Fibroblast of peridontal ligament (primary cell): ENCODE data around the gene ATP9A.
A peak's percentile ranks its signal among the peaks of the same experiment; 100 is the strongest.

Experiments used
- DNase-seq: peaks from one replicate; pipeline ENCODE4 v3.0.0-alpha.2; 2010; ENCODE audit errors: extremely low read depth

Gene ATP9A

DNA sequence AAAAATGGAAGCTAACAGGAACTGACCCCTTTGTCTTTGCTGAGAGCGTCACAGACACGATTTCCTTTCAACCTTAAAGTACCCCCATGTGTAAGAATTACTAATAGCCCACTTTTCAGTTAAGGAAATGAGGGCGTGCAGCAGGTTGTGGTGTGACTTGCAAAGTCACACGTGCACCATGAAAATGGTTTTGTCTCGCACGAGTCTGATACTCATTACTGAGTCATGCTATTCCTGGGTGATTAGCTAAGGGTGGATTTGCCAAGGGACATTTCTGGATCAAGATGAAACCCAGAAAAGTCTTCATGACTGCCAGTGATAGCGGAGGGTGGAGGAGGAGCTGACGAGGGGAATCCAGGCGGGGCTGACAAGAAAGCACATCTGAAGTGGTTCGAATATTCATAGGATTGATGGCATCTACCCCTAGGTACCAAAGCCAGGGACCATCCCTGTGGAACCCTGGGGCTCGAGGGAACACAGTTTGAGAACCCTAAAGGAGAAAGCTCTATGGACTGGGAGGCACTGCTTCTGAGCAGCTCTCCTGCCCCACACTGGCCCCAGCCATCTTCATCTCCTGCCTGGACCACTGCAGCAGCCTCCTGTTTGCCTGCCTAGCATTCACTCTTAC lies 213.5 kb downstream of the ATP9A start:
- DNase-seq: peak; percentile 18

DNA sequence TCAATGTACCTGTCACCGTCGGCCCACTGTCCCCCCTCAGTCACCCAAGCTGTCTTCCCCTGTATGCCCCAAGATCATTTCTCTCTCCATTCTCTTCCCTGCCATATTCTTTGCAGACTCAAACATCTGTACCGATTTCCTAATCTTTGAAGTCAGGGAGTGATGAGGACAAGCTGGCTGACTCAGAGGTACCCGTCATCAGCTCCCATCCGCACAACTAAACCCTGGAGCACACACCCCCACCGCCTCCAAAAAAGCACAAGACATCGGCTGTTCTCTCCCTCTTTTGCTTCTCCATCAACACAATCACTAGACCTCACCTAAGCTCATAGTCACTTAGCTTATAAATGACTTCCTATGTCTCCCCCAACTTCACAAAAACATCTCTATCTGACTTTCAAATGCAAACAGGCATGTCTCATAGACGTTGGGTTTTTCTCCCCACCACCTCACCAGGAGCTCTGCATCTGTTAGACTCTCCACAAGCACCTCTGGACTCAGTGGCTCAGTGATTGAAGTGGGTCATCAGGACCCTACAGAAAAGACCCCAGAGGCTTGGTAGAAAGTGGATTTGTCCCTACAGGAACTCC lies 214.2 kb downstream of the ATP9A start:
- DNase-seq: no peak

DNA sequence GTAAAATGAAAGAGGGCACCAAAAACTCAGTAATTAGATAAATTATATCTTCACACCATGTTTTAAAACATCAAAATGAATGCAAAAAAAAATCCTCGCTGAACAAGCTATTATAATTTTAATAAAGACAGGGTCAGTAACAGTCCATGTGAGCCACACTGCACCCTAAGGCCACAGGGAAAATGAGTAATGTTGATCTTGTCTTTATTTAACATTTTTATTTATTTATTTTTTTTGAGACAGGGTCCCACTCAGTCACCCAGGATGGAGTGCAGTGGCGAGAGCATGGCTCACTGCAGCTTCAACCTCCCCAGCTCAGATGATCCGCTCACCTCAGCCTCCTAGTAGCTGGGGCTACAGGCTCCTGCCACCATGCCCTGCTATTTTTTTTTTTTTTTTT lies 217.0 kb downstream of the ATP9A start:
- DNase-seq: no peak

DNA sequence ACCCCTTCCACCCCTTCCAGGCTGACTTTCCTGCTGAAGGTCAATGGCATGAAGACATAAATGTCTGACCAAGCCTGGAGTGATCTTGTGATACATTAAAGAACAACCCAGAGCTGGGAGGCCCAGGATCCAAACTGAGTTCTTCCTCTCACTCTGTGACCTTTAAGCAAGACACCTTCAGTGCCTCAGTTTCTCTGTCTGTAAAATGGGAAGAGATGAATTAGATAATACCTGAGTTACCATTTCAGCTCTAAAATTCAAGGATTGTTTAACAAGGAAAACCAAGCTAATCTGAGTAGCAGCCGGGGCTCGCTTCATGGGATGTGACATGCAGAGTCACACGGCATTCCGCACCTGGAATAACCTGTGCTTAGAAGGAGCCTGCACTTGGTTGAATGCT lies 218.7 kb downstream of the ATP9A start:
- DNase-seq: no peak

DNA sequence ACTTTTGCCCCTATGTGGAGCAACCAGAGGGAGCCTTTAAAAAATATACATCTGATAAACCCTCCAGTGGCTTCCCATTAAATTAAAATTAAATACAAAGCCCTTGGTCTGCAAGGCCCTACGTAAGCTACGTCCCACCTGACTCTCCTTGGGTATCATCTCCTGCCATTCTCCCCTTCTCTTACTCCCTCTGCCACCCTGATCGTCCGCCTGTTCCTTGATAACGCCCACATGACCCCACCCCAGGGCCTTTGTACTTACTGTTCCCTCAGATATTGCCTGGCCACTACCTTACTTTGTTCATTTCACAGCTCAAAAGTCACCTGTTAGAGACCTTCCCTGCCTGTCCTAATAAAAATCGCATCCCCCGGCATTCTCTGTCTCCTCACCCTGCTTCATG lies 220.2 kb downstream of the ATP9A start:
- no peak for DNase-seq
